NCI-H1417 (cell line): Measurements from ENCODE around the gene PKM.
"Not testable (repeated sequence)": the region's sequence is repeated elsewhere in the genome, so short reads cannot be mapped to it uniquely, and the experiment has no call there.

Experiments
- DNase-seq, 3 experiments: peaks; one replicate each; lab custom pipeline; 2025; lab: John Stamatoyannopoulos, UW

The PKM gene

DNA sequence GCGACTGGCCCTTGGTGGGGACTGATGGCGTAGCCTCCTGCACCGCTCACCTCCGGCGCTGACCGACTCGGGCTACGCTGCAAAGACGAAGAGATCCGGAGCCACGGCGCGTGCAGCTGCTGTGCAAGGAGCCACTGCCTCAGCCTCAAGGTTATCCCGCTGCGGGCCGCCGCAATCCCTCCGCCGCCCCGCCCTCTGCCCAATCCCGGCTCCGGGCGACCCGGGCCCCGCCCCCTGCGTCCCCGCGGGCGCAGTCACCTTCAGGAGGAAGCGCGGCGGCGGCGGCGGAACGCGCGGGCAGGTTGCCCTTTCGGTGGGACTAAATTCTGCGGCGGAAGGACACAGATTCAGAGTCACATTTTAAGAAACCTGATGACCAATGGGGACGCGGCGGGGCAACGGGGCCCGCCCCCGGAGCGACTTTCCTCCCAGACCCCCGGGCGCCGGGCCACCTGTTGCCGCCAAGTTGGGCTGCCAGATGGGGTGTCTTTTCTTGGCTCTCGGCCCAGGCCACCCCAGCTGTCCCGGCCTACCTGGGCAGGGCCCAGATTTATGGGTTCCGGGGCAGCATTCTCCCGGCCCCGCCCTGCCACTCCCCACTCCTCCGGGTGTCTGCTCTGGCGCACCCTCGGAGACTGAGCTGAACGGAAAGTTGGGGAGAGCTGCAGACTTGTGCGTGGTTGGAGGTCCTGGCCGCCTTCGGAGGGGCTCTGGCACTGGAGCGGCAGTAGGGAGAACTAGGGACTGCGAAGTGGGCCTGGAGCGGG is at the start of gene PKM:
Gene PKM (minus strand): TSS at position 125 of the 767 bp plus-strand sequence. CDS start 12,093 bp downstream, outside the sequence.
- DNase-seq: peak; percentile 98 to 99 (median 99)

DNA sequence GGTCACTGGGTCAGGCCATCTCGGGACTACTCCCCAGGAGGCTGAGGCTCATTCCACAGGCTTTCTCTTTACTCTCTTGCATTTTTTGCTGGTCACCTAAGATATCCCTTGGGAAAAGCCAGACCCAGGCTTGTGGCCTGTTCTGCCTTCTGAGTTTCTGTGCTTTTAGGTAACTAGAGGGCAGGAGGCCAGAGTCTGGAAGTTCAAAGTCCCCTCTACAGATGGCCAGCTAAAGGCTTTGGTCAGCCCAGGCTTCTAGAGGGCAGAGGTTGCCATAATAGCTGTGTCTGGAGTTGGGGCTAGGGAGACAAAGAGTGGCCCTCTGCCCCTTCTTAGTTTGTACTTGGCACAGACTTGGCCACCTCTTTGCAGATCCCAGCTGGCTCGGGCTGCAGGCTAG is 49.8 kb upstream of the PKM start:
- DNase-seq: no peak

DNA sequence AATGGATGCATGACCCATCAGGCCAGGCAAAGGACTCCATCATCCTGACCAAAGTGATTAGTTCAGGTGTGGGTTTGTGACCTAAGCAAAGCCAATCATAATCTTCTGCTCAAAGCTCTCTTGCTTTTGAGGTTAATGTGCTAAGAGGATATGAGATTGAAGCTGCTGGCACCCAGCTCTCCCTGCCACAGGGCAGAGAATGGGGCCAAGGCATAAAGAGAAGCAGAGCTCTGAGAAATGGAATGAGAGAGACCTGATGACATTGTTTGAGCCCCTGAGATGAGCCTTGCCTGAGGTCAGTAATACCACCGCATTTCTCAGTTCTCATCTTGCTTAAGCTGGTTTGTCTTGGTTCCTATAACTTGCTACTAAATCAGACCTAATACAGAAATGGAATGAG is 47.7 kb upstream of the PKM start:
- no peak for DNase-seq

DNA sequence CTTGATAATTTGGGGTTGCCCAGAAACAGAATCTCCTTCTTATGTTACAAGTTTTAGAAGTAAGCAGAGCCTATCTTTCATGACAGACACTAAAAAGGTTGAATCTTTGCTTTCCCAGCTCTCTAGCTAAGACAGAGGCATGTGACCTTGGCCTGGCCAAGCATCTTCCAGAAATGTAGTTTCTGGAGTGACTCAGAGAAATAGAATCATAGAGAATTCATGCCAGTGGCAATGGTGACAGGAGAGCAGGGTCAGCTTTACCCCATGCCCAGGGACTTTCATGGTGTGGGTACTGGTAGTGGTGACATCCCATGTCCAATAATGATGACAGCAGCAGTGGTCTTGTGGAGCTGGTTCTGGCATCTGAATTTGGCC is 45.3 kb upstream of the PKM start:
- DNase-seq: no peak

DNA sequence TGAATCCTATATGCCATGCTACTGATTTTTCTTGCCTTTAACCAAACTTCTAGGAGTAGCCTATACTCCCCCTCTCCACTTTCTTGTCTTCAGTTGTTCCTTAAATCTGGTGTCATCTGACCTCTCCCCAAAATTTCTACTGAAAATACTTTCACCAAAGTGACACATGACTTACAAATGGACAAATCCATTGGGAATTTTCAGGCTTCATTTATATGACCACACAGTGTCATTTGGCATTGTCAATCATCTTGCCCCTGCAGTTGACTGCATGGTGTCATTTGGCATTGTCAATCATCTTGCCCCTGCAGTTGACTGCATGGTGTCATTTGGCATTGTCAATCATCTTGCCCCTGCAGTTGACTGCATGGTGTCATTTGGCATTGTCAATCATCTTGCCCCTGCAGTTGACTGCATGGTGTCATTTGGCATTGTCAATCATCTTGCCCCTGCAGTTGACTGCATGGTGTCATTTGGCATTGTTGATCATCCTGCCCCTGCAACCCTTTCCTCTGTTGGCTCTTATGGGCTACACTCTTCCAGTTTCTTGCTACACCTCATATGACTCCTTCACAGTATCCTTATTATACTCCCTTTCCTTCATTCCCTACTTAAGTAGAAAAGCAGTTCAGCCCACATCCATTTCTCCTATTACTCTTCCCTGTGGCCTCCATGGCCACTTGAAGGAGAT is 44.8 kb upstream of the PKM start:
- not testable (repeated sequence) for DNase-seq

DNA sequence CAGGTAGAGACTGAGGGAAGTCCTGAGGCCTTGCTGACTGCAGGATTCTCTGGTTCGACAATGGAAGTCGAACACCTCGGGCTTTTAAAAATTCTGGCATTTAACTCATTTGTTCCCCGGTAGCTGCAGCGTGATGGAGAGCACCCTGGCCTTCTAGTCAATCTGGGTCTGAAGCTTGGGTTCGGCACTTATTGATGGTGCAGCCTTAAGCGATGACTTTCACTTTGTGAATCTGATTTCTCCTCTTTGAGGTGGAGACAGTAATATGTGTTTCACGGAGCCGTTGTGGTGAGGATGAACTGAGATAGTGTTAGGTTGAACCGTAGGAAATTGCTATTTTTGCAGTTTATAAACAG is 42.0 kb upstream of the PKM start:
- DNase-seq: no peak

DNA sequence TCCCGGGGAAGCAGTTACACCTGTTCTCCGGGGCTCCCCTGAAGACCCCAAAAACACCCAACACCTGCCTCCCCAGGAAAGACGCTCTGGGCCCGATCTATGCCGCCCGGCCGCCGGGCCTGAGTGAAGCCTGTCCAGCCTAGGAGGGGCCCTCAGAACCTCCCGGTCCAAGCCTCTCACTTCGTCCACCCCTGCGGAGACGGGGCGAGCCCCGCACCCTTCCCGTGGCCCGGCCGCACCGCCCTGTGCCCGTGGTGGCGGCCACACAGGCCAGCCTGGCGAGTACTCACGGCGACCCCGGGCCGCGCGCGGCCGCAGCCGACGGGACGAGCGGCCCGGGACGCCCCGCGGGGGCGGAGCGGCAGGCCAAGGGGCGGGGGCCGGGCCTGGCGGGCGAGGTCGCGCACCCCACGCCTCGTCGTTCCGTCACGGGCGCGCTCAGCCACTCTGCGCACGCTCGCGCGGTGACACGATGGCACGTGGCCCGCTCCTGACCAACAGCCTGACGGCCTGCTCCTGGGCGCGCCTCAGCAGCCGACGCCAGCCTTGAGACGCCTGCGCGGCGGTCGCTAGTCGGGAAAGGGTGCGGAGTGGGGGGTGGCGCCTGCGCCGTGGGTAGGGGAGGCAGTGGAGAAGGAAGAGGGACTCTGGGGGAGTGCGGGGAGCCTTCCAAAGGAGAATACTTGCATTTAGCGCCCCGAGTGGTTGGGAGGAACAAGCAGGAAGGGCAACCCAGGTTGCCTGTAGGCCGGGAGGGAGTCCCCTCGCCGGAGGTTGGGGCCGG is 41.4 kb upstream of the PKM start, which contains the start of gene PARP6:
Gene PARP6 (minus strand): TSS at position 342 of the 784 bp plus-strand sequence. CDS start 5,077 bp downstream, outside the sequence.
- peak; percentile 93 to 100 (median 99) for DNase-seq

DNA sequence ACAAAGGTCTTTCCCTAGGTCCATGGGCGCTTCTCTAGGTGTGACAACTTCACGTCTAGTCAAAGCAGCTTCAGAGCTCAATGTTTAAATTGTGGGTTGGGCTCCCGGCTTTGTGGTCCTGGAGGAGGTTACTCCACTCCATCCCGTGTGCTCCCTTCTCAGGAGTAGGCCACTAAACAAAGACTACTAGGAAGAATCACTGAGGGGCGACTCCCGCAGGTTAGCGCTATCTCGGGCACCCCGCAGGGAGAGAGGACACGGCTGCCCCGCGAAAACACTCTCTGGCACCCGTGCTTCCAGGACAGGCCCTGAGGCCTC is 40.9 kb upstream of the PKM start:
- DNase-seq: peak in 2 of 3 experiments; percentile 61 to 71

DNA sequence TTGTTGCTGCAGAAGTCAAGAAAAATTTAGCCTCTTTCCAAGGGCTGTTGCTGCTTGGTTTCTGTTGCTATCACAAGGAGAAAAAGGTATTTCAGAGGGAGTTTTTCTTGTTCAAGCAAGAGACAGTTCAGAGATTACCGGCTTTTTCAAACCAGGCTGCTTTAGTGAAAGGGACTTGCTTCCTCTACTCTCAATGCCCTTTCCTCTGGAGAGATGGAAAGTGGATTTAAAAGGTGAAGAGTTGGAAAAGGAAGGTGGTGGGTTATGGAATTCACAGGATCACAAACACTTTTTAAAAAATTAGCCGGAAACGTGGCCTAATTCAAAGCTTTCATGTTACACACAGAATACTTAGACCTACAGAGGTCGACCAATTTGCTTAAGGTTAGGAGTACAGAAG is 40.2 kb upstream of the PKM start:
- no peak for DNase-seq

DNA sequence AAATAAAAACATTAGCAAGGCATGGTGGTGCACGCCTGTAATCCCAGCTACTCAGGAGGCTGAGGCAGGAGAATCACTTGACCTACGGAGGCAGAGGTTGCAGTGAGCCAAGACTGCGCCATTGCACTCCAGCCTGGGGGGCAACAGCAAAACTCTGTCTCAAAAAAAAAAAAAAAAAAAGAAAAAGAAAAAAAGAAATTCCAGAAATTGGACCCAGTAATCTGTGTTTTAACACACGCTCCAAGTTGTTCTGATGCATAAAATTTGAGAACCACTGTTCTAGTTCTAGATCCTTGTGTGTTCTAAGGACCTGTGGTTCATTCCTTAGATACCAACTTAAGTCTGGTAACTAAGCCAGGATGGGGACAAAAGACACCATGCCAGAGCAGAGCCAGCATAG is 38.7 kb upstream of the PKM start:
- no peak for DNase-seq

DNA sequence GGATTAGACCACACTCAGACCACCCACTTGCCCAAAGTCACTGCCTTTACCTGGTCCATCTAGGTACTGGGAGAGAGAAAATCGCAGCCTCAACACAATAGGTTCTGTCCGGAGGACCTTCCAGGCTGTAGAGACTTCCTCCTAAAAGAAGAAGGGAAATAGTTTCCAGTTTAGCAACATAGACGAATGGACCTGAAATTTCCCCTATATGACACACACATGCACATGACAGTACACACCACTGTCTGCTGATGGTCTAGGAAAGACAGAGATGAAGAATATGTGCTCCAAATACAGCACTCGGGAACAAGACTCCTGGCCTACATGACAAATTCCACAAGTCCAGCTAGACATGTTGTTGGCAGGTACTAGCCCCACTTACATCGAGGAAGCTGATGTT is 34.0 kb upstream of the PKM start:
- DNase-seq: no peak

DNA sequence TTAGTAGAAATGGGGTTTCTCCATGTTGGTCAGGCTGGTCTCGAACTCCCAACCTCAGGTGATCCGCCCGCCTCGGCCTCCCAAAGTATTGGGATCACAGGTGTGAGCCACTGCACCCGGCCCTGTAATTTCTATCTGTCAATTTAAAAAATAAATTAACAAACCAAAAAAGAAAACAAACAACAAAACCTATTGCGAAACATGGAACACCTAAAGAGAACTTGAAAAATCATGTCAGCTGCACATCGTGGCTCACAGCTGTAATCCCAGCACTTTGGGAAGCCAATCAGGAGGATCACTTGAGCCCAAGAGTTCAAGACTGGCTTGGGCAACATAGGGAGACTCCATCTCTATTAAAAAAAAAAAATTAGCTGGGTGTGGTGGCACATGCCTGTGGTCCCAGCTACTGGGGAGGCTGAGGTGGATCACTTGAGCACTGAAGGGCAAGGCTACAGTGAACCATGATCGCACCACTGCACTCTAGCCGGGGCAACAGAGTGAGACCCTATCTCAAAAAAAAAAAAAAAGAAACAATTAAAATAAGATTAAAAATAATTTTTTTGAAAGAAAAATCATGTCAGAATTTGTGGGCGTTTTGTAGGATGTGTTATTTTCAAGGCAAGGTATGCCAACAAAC is 21.8 kb upstream of the PKM start:
- DNase-seq: no peak

DNA sequence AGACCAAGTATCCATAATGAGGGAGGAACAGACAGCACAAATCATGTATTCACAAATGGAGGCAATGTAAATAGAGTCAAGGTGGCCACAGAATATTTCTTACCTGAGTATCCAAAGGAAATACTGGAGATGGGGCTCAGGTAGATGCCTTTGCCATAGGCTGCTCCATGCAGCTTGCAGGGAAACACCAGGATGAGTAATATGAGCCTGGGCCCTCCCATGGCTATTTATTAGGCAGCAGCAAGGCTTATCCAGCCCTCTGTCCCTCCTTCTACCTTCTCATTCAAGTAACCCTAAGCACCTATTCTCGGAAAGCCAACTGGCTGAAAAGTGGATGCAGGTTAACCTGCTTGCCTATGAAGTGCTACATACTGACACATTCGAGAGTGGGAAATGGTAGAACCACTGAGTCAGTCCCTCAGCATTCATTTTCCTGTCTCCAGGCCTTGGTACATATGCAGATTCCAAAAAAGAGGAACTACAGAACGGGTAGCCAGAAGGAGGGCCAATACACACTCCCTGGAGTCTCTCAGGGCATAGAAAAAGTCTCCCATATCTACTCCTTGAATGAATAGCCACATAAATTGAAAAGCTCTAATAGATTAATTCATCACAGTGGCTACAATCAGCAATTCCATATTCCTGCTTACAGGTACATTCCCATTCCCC is 18.3 kb upstream of the PKM start:
- DNase-seq: no peak

DNA sequence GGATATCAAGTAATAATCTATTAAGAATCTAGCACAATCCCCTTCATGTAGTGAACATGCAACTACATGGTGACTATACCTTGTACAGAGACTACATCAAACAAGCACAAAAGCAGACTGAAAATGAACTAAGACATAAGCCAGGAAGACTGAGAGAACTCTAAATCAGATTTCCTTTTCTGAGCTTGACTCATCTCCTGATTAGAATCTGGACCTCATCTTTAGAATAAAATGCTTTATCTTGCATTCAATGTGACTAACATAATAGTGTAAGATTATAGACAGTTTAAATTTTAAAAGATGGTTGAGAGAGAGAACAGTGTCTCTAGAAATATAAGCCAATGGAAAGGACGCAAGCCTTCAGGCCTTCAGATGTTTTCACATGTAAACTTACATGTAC is 17.5 kb upstream of the PKM start:
- no peak for DNase-seq

DNA sequence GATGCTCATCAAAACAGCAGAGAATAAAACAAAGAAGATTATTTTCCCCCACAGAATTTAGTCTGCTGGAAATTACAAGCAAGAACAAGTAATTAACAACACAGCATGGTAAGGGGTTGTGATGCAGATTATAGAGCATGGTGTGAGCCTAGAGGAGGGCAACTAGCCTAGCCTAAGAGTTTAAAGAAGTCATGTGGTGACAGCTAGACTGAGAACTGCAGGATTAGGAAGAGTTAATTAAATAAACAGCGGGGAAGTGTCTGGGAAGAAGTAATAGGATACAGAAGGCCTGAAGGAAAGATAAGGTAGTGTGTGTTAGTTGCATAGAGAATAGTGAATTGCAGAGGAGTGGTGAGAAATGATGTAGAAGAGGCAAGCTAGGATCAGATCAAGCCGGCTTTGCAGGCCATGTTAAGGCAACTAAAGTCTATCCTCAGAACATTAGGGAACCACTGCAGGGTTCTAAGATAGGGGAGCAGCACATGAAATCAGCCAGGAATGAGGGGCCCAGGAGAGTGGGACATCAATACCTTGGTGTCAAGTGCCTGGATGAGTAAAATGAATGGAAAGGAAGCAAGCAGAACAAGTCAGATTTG is 11.9 kb upstream of the PKM start:
- no peak for DNase-seq

DNA sequence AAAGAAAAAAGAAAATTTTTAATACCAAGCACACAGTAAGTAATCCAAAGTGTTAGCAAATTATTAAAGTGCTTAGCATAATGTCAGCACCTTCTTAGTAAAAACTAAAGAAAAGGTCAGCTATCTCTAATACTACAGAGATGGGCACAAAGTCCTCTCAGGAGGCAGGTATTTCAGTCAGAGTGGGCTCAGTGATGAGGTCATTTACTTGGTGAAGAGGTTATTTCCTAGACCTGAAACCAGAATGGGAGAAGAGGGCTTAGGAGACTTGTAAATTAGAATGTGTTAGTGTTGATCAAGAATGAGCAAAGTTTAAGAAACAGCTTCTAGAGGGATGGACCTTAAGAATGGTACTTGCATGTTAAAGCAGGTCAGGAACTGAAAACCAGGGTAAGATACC is 8.7 kb upstream of the PKM start:
- no peak for DNase-seq

DNA sequence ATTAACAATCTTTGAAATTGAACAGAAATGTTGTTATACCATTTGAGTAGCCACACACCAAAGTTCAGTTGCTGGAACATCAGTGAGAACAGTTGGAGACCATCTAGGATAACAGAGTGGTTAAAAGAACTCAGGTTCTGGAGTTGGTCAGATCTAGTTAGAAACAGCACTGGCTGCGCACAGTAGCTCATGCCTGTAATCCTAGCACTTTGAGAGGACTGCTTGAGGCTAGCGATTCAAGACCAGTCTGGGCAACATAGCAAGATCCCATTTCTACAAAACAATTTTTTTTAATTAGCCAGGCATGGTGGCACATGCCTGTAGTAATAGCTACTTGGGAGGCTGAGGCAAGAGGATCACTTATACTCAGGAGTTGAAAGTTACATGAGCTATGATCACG is 7.6 kb upstream of the PKM start:
- no peak for DNase-seq

DNA sequence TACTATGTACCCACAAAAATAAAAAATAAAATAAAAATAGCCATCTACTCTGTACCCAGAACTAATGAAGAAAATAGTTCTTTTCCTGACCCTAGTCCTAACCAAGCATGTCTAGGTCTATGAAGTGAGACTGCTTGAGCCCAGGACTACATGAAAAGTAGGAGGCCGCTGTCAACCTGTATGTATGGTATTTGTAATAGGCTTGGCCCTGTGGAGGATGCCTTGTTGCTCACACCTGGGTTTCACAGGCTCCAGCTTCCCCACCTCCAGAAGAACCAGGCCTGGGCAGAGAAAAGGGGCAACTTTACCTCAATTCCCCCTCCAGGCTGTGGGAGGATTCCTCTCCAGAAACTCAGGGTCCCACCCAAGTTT is 6.8 kb upstream of the PKM start:
- DNase-seq: no peak

DNA sequence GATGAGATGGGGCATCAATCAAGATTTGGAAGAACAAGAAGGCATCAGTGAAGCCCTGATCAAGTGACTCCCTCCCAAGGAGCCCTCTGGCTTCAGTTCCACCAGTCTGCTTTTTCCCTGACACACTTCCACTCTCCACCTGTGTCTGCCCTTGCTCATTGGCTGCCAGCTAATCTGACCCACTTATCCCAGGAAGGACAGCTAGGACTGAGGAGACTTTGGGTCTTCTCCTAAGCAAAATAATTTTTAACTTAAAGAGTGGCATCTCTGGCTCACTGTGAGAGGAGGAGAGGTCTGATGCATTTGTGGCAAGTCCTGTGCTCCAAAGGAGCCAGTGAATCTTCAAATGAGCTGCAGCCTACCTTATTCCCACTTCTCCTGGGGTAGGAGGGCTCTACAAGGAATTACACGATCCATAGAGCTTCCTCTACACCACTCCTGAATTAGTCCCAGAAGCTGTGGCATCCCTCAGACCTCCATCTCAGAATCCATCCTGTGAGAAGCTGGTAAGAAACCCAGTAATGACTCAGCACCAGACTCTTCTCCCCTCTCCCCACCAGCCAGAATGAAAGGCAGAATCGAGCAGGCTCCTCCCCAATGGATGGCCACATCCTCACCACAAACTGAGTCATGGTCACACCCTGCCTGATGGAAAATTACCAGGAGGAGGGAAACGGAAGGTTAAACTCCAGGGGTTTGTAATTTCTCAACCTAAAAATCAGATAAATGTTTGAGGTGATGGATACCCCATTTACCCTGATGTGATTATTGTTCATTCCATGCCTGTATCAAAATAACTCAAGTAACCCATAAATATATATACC is 6.3 kb upstream of the PKM start:
- DNase-seq: no peak

DNA sequence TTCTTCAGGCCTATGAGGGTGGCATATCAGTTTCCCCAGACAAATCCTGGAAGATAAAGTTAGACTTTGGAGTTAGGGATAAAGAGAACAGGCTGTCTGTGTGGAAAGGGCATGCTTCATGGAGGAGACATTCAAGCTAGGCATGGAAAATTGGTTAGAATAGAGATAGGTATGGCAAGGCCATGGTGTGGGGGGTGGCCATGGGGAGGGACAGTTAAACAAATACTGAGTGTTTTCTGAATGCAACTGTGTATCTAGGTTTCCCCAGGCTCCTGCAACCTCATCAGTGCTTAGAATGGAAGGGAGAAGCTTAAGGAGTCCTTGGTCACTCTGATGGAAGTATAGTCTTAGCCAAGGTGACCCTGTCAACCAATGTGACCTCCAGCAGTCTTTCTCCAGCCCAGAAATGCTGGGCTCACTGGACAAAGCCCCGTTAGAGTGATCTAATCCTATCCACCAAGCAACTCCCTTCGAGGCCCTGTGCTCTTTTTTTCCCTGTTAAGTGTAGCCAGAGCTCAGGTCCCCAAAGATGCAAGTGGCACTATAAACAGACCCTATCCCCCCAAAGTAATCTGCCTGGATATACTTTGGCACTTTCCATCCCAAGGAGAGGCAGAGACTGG is 5.5 kb upstream of the PKM start:
- DNase-seq: no peak
